Anterior cingulate cortex (tissue), 58 donors: ENCODE results near the gene HASPIN.
"Not testable (repeated sequence)": the region's sequence is repeated elsewhere in the genome, so short reads cannot be mapped to it uniquely, and the experiment has no call there.

Experiments
- DNase-seq, 58 donors: peaks; one replicate each; lab custom pipeline; 2025; lab: John Stamatoyannopoulos, UW

Gene HASPIN

GRCh38 chr17:3730881-3731429 is 7.3 kb downstream of the HASPIN start:
- DNase-seq = no peak

- no peak for DNase-seq
Measured at GRCh38 chr17:3732210-3732621, 8.5 kb downstream of the HASPIN start.

DNA sequence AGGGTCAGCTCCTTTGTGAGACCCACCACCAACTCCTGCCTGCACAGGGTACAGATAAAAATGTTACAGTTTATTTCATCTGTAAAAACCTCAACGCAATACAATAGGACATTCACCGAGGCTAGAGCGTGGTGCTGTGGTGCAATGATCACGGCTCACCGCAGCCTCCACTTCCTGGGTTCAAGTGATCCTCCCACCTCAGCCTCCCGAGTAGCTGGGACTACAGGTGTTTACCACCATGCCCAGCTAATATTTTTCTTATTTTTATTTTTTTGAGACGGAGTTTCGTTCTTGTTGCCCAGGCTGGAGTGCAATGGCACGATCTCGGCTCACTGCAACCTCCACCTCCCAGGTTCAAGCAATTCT is 11.2 kb downstream of the HASPIN start:
- DNase-seq = not testable (repeated sequence)

DNA sequence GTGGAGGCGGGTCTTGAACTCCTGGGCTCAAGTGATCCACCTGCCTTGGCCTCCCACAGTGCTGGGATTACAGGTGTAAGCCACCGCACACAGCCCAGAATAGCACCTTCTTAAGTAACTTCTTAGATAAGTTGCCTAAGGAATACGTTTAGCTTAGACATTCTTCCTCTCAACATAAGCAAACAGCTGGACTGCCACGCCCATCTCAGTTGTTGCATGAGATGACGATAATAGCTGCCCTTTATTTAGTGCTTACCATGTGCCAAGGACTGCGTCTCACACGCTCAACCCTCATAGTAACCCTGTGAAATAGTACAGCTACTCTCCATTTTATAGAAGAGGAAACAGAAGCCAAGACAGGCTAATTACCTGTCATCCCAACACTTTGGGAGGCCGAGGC is 11.8 kb downstream of the HASPIN start:
- DNase-seq = no peak

DNA sequence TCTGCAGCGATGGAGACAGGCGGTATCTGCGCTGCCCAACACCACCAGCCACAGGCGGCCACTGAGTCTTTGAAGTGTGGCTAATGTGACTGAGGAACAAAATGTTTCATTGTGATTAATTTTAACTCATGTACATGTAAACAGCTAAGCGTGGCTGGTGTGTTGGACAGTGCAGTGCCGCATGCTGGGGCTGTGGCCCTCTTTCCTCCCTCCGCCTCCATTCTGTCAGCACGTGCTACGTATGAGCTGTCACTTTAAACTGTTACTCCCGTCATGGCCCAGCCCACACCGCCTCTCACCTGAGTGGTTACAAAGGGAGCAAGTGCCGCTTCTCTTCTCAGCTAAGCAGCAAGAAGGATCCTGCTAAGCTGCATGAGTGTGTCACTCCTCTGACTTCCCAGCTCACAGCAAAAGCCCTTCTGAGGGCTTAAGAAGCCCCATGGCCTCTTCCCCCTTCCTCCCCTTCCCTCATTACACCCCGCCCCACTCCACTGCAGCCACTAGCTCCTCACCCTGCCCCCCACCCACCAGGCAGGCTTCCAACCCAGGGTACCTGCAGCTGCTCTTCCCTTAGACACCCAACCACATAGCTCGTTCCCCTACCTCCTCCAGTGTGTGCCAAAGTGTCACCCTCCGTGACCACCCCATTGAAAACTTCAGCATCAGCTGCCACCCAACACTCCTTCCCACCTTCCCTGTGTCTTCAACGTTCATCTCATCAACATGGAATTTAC is 15.0 kb downstream of the HASPIN start:
- peak in 42 of 58 donors; percentile 7 to 74 (median 37) for DNase-seq

DNA sequence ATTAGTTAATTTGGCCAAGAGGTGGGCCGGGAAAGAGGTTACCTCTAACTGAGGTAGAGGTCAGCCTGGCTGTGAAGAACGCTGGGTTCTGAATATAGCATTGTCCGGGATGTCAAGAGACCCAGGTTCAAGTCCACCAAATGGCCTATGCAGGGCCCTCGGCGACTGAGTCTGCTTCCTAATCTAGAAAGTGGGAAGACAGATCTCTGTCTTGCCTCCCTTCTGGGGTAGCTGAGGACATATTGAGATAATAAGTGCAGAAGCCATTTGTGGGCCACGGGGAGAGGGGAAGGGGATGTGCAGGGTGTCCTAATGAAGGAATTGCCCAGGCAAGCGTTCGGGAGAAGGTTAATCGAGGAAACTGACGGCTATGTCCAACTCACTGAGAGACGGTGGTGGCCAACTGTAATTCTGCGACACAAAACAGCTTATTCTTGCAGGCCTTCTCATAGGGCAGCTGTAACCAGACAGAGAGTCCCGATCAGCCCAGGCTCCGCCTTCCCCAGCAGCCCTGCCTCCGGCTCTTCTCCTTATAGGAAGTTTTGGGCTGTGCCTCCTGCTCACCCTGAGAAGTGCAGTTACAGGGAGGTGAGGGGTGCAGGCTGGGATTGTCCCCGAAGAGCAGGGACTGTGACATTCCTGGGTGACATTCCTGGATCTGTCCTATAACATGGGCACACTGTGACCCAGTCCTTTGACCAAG is 15.9 kb downstream of the HASPIN start:
- peak in 7 of 58 donors; percentile 2 to 32 (median 11) for DNase-seq

- no peak for DNase-seq
Measured at GRCh38 chr17:3740611-3741073, 16.9 kb downstream of the HASPIN start.

GRCh38 chr17:3744014-3744413 is 20.3 kb downstream of the HASPIN start:
- no peak for DNase-seq

GRCh38 chr17:3745071-3745470 is 21.4 kb downstream of the HASPIN start:
- DNase-seq = no peak

DNA sequence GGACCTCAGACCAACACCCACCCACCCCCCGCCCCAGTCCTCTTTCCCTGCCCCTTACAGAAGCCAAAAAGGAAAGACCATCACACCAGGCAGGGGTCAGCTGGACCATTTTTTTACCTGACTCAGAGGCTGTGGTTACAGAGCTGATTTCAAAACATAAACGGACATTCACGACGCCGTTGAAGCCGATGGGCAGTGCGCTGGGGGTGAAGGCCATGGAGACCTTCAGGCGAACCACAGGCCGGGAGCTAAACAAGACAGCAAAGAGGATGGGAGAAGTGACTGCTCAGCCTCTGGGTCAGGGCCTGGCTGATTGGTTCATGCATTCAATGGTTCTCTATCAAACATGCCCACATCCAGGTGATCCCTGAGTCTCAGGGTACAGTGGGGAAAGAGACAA is 24.1 kb downstream of the HASPIN start:
- no peak for DNase-seq

DNA sequence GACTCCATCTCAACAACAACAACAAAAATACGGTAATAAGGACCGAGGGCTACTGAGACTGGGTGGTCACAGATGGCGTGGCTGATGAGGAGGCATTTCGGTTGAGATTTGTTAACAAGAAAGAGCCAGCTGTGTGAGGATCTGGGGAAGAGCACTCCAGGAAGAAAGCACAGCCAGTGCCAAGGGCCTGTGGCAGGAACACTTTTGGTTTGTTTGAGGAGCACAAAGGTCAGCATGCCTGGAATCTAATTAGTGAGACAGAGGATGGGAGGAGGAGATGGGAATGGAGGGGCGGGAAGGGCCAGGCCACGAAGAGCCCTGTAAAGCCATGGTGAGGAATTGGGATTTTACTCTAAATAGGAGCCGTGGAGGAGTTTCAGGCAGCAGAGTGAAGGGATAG is 24.9 kb downstream of the HASPIN start:
- DNase-seq = no peak

DNA sequence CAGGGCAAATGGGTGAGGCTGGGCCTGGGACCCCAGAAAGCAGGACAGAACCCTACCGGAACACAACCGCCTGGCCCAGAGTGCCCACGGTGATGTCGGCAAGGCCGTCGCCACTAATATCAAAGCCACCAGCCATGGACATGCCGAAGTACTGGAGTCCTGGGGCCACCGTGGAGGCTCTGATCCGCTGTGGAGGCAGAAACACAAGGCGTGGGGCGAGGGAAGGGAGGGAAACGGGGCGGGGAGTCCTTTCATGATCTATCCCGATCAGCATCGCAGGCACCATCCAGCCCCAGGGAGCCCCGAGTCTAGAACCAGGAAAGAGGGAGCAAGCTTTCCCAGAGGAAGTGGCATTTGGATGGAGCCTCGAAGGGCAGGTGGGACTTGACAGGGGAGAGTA is 26.6 kb downstream of the HASPIN start:
- DNase-seq = no peak

DNA sequence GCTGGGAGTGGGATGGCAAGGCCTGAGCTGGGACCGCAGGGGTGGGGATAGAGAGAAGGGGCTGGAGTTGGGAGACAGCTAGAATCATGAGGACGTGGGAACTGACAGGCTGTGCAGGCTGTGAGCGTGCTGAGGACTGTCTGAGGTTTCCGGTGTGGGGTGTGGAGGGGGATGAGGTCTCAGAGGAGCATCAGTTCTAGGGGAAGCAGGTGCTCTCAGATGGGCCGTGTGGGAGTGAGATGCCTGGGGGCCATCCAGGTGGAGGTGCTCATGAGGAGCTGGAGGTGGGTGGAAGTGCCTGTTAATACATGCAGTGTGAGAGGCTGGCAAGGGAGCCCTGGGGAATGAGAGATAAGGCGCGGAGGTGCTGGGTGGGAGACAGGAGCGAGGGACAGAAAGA is 27.2 kb downstream of the HASPIN start:
- DNase-seq = no peak

GRCh38 chr17:3751836-3752235 is 28.1 kb downstream of the HASPIN start:
- no peak for DNase-seq

DNA sequence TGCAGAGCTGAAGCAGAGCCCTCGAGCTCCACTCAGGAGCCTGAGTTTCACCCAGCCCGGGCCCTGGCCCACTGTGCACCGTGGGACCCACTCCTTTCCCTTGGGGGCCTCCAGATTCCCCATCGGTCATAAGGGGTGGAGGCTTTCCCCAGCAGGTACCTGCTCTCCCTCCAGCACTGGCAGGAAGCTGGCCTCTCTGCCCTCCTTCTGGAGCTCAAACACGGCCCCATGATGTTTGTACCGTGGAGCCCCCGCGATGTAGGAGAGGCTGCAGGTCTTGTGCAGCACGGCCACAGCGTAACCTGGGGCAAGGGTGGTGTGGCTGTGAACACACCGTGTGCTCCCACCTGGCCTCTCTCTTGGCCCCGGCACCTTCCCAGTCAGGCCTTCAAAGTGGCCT is 29.9 kb downstream of the HASPIN start:
- no peak for DNase-seq

DNA sequence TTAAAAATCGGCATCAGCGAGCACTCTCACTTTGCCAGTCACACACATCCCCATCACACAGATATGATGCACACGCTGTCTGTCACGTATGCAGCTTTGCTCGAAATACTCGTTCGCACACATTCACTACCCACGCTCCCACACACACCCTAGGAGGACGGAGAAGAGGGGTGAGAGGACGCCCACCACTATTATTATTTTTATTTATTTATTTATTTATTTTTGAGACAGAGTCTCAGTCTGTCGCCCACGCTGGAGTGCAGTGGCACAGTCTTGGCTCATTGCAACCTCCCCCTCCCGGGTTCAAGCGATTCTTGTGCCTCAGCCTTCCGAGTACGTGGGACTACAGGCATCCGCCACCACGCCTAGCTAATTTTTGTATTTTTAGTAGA is 30.4 kb downstream of the HASPIN start:
- no peak for DNase-seq

- DNase-seq = peak in 2 of 58 donors; percentile 16 to 48
Measured at GRCh38 chr17:3754458-3755334, 31.0 kb downstream of the HASPIN start.

- DNase-seq = no peak
Measured at GRCh38 chr17:3755335-3756030, 31.8 kb downstream of the HASPIN start.

GRCh38 chr17:3759597-3760216 is 36.0 kb downstream of the HASPIN start:
- no peak for DNase-seq
